ENCODE results near the gene CD84.
"Not testable (repeated sequence)": the region's sequence is repeated elsewhere in the genome, so short reads cannot be mapped to it uniquely, and the experiment has no call there.

The CD84 gene

DNA sequence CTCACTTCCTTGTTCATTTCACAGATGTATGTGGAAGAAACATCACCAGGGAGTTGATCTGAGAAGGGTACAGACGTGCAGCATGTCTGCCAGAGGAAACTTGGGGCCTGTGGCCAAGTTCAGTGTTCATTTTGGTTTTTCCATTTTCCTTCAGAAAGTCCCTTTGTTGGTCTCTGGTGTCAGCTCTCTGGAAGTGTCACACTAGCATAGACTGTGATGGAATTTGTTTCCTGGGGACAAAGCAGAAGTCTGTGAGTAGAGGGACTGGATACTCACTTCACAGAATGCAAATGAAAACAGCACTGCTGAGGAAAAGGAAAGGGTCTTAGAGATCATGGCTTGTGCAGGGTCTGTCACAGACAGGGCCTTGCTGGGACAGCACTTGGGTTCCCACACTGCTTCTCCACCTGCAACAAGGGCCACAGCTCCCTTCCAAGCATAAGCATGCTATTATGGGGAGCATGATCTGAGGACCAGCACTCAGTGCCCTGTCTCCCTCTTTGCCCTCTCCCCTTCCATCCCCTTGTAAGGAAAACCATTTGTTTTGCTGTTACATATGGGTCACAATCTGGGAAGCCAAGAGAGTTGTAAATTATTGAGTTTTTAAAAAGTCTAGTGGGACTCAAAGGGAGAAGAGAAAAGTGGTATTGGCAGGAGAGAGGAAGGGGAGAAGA, 31.4 kb upstream of the CD84 start:
- no peak for DNase-seq (ENCODE audit: low spot score)

DNA sequence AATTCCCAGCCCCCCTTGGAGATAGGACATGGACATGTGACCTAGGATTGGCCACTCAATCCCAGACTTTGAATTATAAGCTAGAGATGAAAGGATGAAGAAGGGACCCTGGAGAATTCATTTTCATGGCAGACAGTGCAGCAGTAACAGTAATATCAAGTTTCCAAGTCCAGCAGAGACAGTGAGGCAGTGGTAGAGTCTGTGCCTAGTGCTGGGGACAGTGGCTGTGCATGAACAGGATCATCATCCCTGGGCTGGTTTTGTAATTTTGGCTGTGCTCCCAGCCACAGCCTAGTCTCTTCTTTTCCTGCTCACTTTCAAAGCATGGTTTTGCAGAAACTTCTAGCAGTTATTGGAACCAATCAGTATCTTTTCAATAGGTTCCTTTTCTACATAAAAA, 29.6 kb upstream of the CD84 start:
- no peak for DNase-seq (ENCODE audit: low spot score)

DNA sequence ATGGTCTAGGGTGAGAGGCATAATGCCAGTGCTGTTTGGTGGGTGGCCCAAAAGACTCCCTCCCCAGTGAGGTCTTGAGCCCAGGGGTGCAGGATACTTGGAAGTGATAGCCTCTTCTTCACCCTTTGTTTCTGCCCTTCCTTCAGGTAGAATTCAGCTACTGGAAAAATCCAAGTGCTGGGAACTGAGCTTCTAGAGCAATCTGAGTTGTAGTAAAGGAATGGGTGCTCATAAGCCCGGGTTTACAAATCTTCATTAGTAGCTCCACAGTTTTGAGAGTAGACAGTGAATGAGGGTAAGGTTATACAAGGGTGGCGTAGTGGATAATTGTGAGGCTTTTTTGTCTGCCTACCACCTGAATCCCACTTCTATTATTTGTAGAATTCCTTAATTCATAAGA, 29.2 kb upstream of the CD84 start:
- DNase-seq (ENCODE audit: low spot score) = no peak

DNA sequence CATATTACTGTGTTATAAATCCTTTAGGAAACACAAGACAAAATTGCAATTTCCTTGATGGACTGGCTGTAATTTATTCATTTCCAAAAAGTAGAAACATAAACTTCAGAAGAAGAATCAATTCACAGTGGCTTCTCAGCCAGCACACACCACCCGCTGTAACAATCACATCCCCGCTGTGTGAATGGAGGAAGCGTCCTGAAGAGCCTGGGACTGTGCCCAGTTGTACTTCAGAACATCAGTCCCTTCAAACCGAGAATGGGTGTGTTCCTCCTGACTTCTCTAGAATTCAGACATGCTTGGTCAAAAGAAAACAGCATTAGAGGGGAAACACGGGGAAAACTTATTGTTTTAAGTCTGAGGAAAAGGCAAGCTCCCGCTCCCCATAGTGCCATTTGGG, 28.8 kb upstream of the CD84 start:
- no peak for DNase-seq (ENCODE audit: low spot score)

DNA sequence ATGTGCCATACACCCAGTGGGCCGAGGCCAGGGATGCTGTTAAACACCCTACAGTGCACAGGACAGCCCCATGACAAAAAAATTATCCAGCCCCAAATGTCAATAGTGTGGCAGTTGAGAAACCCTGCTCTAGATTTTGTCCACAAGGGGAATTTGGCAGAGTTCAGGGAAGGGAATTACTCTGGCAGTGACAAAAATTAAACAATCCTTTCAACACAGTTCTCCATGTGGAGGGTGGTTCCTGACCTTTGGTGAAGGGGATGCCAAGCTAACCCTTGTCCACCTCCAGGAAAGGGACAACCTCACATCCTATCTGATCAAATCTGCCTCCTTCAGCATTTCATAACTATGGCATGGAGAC, 28.4 kb upstream of the CD84 start:
- DNase-seq (ENCODE audit: low spot score) = no peak

DNA sequence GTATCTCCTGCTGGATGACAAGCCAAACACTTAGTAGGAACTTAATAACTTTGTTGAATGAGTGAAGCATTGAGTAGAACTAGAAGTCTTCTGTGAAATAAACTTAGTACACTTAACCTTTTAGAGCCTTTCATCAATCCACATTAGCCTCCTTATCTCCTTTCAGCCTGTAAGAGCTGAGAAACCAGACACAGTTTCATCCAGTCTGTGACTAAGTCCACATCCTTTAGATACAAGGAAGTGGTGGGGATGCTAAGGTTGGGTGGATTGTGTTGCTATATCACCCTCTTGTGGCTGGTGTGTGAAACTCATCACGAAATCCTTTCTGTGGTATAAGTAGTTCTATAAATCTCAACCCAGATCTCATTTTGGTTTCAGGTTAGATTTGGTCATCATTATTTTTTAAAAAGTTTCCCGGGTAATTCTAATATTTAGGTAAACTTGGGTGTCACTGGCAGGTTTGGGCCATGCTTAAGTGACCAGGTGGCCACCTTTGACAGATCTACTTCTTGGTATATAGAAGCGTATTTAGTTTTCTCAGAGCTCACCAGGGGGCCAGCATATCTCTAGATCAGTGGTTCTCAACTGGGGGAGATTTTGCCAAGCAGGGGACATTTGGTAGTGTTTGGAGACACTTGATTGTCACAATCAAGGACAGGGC, 27.8 kb upstream of the CD84 start:
- peak; percentile 90 for DNase-seq (ENCODE audit: low spot score)

DNA sequence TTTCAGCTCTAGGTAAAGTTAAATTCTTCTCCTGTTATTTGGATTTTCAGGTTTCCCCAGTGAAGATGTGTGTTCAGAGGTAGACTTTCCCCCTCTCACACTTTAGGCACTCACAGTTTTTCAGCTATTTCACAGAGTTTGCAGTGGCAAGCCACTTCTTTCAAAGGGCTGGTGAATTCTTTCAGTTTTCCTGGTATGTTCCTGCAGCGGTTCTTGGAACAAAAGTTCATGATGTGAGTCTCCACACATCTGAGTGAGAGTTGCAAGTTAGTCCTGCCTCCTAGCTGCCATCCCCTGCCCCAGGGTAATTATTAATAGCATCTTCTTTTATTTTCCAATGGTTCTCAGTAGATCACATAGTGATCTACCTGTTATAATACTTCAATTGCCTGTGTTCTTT, 27.3 kb upstream of the CD84 start:
- DNase-seq (ENCODE audit: low spot score) = no peak

DNA sequence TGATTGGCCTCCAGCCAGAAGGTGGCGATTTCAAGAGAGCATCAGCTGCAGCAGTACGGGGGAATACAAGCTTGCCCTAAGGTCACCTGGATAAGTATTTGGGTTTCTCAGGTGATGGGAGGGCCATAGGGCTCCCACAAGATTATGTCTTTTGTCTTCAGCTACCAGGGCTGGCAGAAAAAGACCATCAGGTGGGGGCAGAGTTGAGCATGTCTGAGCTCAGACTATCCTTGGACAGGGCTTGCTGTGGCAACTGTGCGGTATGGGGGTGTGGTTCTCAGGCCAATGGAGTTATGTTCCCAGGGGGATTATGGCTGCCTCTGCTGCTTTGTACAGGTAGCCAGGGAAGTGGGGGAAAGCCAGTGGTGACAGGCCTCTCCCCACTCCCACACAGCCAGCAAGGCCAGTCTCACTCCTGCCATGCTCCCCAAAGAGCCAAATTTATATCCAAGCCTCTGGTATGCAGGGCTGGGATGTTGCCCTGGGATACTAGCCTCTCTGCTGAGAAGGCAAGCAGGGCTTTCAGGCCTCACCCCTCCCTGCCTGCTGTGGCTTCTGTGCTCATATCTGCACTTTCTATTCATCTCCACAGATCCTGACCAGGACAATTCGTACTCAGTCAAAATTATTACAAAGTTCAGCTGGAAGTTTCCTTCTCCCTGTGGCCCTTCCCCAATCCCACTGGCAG, 26.6 kb upstream of the CD84 start:
- no peak for DNase-seq (ENCODE audit: low spot score)

DNA sequence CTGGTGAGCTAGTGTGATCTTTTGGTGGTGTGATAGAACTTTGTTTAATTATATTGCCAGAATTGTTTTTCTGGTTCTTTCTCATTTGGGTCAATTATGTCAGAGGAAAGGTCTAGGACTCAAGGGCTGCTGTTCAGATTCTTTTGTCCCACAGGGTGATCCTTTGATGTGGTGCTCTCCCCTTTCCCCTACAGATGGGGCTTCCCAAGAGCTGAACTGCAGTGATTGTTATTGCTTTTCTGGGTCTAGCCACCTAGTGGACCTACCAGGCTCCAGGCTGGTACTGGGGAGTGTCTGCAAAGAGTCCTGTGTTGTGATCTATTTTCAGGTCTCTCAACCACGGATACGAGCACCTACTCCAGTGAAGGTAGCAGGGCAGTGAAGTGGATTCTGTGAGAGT, 25.9 kb upstream of the CD84 start:
- DNase-seq (ENCODE audit: low spot score) = peak; percentile 22

DNA sequence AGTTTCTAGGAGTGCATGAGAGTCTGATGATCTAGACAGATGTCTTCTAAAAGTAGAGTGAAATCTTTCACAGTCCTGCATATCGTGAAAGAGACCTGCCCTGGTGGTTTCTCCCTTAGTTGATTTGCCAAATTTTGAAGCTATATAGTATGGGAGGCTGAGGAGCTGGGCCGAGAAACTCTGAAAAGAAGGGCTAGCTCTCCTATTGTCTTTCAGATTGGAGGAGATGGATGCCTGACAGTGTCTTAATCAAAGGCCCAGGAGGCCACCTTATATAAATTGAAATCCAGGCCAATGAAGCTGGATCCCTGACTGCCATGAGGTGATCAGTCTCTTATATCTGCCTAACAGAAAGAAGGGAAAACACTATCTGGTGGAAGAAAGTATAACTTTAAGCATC, 18.4 kb upstream of the CD84 start:
- no peak for DNase-seq (ENCODE audit: low spot score)

DNA sequence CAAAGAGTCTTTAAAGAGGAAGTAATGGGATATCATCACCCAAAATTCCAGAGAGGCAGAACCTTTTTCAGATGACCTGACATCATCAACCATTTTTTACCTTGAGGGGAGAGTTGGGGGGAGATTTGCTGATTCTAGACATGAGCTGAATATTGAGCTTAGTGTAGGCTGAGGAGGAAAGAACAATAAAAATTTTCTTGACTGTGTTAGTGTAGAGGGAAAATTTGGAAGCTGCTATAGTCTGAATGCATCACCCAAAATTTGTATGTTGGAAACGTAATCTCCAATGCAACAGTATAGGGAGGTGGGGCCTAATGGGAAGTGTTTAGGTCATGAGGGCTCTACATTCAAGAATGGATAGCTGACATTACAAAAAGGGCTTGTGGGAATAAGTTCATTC, 17.8 kb upstream of the CD84 start:
- DNase-seq (ENCODE audit: low spot score) = no peak

DNA sequence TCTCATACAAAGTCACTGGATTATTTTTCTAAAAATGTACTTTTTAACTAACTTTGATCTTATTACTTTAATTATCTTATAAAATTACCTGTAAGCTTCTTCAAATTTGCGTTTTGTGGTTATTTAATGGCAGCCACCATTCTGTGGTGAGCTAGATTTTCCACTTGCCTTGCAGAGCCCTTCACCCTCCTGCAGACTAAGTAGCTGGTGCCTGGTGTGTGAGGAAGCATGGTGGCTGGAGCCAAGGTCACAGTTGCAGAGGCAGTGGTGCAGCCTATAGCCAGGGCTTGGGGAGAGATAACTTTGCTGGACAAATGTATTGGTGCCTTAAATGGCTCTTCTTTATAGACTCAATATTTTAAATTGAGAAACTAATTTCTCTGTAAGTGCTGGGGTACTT, 11.2 kb upstream of the CD84 start:
- DNase-seq (ENCODE audit: low spot score) = no peak

DNA sequence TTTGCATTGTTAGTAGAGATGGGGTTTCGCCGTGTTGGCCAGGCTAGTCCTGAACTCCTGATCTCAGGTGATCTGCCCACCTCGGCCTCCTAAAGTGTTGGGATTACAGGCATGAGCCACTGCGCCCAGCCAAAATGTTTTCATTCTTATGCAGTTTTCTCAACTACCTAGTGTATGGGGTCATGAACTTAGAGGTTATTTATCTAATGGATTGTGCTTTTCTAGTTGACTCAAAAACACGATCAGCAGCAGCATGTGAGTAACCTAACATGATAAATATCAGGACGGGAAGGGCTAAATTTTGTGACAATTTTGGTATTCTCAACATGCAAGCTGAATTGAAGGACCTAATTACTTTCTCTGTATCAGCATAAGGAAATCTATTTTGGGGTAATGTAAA, 9.2 kb upstream of the CD84 start:
- no peak for DNase-seq (ENCODE audit: low spot score)

DNA sequence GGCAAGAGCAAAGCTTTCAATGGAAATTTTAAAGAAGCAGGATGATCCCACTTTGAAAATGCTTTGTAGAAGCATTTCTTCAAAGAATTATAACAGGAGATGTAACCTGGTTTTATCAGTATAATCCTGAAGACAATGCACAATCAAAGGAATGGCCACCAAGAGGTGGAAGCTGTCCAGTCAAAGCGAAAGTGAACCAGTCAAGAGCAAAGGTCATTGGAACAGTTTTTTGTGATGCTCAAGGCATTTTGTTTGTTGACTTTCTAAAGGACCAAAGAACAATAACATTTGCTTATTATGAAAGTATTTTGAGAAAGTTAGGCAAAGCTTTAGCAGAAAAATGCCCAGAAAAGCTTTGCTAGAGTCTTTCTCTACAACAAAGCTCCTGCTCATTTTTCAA, 5.5 kb upstream of the CD84 start:
- DNase-seq (ENCODE audit: low spot score) = no peak

DNA sequence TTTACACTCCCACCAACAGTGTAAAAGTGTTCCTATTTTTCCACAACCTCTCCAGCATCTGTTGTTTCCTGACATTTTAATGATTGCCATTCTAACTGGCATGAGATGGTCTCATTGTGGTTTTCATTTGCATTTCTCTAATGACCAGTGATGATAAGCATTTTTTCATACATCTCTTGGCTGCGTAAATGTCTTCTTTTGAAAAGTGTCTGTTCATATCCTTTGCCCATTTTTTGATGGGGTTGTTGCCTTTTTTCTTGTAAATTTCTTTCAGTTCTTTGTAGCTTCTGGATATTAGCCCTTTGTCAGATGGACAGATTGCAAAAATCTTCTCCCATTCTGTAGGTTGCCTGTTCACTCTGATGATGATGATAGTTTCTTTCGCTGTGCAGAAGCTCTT, 3.7 kb upstream of the CD84 start:
- not testable (repeated sequence) for DNase-seq (ENCODE audit: low spot score)

DNA sequence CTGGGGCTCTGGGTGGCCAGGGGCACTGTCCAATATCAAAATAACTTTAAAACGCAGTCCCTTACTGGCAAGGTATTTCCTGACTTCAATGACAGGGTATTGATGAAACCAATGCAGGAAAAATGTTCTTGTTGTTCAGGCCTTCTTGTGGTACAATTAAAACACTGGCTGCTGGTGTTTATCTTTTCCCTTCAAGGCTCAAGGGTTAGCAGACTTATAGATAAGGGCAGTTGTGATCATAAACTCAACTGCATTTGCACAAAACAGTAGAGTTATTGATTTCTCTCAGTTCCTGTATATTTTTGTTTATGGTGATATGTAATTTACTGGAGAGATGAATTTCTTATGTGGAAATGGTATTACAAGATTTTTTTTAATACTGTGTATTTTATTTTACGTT, 2.7 kb upstream of the CD84 start:
- no peak for DNase-seq (ENCODE audit: low spot score)

DNA sequence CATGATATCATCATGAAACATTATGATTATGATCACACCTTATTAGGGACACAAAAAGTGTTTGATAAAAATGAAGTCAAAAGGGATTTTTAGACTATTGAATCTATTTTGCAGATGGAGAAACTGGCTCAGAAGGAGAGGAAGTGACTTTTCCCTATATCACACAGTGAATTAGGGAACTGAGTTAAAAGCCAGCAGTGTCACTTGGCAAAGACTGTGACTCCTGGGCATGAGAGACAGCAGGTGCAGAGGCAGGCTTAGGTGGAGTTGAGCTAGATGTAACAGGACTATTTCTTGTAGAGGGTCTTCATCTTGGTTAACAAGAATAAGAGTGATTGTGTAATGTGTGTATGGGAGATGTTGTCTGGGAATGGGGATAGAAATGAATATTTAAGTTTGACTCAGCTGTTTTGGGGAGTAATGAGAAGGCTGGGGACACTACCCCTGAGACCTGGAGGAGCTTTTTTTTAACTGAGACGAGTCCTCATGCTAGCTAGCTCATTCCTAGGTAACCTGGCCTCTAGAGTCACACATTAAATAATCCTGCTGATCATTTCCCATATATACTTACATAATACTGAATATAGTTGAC, 1.0 kb upstream of the CD84 start:
- no peak for DNase-seq (ENCODE audit: low spot score)

DNA sequence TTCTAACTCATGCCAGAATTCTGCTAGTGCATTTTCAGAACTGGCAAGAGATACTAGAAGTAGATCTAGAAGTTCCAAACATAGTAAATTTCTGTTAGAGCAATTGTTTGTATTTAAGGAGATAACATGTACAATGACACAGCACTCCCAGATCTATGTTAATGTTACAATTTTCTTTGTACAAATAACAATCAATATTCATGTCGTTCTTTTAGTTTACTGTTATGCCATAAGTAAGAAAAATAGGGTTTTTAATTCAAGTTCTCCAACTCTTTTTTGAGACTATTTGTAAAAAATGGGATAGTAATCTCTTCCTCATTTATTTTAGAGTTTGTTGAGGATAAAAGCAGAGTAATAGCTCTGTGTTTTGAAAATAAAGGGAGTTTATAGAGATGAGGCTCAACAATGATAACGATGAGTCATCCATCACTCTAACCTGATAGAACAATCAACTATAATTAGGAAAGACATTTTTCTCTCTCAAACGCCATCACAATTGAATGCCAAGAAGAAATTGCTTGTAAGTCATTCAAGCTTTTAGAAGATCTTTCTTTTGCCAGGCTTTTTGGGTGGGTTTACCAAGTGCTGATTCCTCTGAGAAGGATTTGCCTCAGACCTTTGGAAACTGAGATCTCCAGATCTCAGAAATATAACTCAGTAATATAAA, 638 bp downstream of the CD84 start:
- DNase-seq (ENCODE audit: low spot score) = peak; percentile 47

DNA sequence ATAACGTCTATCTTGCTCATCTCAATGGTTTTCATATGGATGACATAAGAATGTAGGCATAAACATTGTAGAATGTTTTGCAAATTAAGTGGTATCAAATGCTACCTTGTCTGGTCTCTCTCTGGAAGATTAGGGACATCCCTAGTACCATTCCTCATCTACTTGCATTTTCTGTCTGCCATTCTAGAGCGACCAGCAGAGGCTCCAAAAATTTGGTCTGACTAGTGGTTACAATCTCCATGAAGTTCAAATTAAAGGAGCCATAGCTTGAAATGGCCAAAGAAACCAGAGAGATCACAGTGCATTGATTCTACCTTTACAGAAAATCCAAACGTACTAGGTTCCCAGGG, 1.1 kb downstream of the CD84 start:
- DNase-seq (ENCODE audit: low spot score) = no peak

DNA sequence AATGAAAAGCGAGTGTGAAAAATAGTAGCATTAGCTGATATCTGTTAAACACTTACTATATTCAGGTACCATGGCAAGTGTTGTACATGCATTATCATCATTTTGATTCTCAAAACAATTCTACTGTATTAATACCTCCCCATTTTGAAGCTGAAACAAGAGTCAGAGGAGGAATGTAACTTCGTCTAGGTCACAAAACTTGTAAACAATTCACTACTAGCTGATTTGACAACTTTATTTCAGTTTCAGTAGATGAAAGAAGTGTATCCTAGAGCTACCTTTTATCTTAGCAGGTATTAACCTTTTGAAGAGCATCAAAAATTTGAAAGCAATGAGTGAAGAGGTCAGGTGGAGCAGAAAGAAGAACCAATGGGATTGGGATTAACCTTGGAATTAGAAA, 1.6 kb downstream of the CD84 start:
- DNase-seq (ENCODE audit: low spot score) = no peak

DNA sequence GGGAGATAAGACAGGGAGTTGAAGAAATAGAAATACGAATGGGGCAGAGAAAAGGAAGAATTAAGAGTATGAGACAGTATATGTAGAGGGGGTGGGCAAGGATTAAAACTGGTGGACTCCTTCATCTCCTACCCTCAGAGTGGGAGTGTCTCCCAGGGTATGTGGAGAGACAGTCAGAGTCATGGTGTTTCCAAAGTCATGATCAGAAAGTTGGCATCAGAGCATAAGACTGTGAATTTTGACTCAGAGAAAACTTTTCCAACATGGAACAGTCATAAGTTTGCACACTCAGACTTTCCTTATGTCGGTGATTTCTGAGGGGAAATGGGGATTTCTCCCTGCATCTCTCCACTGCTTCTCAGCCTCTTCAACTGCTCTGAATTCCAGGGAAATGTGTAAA, 2.4 kb downstream of the CD84 start:
- no peak for DNase-seq (ENCODE audit: low spot score)

DNA sequence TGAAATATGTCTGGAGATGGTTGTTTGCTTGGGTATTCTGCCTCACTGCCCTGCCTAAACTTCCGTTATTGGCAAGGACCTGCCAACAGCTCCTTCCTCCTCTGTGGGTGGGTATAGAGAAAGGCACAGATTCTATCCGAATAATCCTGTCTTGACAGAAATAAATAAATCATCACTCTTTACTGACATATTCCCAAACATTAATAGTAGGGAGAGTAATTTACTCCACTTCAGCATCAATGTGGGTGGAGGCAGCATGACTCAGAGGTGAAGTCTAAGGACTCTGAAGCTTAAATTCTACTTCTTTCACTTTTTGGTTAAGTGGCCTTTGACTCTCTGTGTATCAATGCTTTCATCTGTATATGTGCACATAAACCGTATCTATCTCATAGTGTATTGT, 2.9 kb downstream of the CD84 start:
- peak; percentile 65 for DNase-seq (ENCODE audit: low spot score)

DNA sequence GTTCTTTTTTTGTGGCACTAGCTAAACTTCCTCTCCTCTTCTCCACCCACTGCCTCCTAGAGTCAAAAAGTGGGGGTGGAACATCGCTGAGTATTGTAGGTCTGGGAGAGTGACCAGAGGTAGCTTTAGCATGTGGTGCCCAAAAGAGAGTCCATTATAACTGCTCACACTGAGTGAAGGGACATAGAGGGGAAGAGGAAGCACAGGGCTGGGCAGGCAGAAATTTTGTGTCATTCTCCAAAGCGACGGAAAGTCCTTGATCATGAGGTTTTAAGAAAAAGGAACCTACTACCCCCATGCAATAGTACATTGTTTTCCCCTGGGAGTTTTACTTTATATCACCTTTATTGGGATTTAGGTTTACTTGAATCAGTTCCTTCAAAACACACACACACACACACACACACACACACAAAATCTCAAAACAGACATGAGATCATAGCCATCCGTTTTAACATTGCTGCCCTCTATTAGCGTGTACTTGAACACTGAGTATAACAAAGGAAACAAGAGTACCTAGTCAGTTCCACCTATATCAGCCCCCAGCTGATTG, 4.1 kb downstream of the CD84 start:
- DNase-seq (ENCODE audit: low spot score) = peak; percentile 61

Measured in CD4-positive, alpha-beta T cell treated with Interleukin-2 at 100 ng/mL for 4 hours (primary cell).